Activated T-cell treated with anti-CD3 and anti-CD28 coated beads, Interleukin-2, amount 50 U/mL, for 72 hours (primary cell): Measurements from ENCODE around the gene CREB5. TPM values are rescaled to one million over a fixed set of nuclear protein-coding genes. Genes with fewer than 3 reads are reported as not detected.
A peak's percentile ranks its signal among the peaks of the same experiment; 100 is the strongest.

ENCODE experiments used
- ATAC-seq, 2 donors: fragments of 150-1000 bp; cut with Tn5 transposase; replicated peaks in 1 of 2; 2 replicates each; pipeline ENCODE4 v1.10.0; 2021; ENCODE audit warnings: moderate library complexity in 2 of 2, mild to moderate bottlenecking in 1 of 2
- DNase-seq, 2 donors: peaks; one replicate each; pipeline ENCODE4 v3.0.0; 2021 to 2022; ENCODE audit warnings: mixed read lengths in 1 of 2
- H3K27ac Mint-ChIP-seq: one replicate; pipeline ENCODE4 v1.8.0; 2022; ENCODE audit warnings: mild to moderate bottlenecking, moderate library complexity, mixed read lengths
- H3K27me3 Mint-ChIP-seq: one replicate; pipeline ENCODE4 v1.8.0; 2022; ENCODE audit warnings: low read depth, mixed read lengths
- H3K36me3 Mint-ChIP-seq, 2 donors: one replicate each; pipeline ENCODE4 v1.8.0; 2022; ENCODE audit warnings: mixed read lengths in 2 of 2, mild to moderate bottlenecking in 1 of 2; ENCODE audit not compliant: insufficient read depth in 2 of 2
- H3K4me1 Mint-ChIP-seq: one replicate; pipeline ENCODE4 v1.8.0; 2022; ENCODE audit warnings: low read depth, mixed read lengths
- H3K4me3 Mint-ChIP-seq, 2 donors: one replicate each; pipeline ENCODE4 v1.8.0; 2022; ENCODE audit warnings: mild to moderate bottlenecking in 2 of 2, mixed read lengths in 2 of 2, moderate library complexity in 2 of 2
- H3K9me3 Mint-ChIP-seq, 2 donors: one replicate each; pipeline ENCODE4 v1.8.0; 2022; ENCODE audit warnings: mixed read lengths in 2 of 2
- total RNA-seq, 2 donors: library from RNA; stranded (reverse); gene quantifications; one replicate each; pipeline ENCODE4 v1.2.3, GENCODE V29; 2022

The CREB5 gene
- total RNA-seq, 2 donors from 2014 or later = 1.2 to 1.9 TPM

DNA sequence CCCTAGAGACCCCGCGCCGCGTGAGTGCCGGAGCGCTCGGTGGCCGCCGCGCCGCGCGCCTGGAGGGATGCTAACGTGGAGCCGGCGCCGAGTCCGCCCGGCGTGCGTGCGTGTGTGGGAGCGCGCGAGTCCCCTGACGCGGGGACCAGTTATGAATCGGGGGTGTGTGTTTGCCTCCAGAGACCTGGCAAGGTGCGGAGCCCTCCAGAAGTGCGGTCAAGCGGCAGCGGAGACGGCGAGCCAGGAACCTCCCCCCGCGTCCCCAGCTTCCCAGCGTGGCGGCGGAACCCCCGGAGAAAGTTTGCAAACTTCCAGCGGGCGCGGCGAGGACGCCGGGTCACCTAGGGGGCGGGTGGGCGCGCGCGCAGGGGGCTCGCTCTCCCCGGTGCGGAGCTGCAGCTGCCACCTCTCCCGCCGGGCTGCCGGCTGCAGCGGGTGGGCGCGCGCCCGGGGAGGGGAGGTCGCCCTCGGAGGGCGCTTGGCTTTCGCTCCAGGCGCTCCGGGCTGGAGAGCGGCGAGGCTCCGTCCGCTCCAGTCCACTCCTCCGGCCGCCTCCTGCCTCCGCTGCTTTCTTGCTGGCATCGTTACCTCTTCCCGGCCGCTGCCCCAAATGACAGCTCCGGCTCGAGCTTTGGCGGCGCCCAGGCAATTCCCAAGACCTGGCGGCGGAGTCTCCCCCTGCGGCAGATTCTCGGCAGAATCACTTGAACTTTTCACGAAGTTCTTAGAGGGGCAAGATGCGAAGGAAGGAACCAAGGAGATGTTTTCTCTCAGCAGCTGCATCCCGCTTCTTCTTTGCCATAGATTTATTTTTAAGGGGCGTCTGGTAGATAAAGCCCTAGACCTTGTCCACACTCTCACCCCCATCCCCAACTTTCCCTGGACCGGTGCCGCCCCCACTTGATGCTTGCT, 2.3 kb upstream of the CREB5 start:
- H3K27ac Mint-ChIP-seq = peak overlapping the region; percentile 56
- DNase-seq (peak; percentile 10 to 19), ATAC-seq (peak; percentile 26 to 28)
- H3K27me3 Mint-ChIP-seq = peaks cover 89% of the 10 kb centered on the region
- H3K9me3 Mint-ChIP-seq = no peaks in the 10 kb centered on the region
- peak overlapping the region; percentile 93 to 97 for H3K4me3 Mint-ChIP-seq
- H3K36me3 Mint-ChIP-seq = peaks cover 2 to 5% of the 10 kb centered on the region in 2 donors
- H3K4me1 Mint-ChIP-seq = peaks cover 52% of the 10 kb centered on the region

DNA sequence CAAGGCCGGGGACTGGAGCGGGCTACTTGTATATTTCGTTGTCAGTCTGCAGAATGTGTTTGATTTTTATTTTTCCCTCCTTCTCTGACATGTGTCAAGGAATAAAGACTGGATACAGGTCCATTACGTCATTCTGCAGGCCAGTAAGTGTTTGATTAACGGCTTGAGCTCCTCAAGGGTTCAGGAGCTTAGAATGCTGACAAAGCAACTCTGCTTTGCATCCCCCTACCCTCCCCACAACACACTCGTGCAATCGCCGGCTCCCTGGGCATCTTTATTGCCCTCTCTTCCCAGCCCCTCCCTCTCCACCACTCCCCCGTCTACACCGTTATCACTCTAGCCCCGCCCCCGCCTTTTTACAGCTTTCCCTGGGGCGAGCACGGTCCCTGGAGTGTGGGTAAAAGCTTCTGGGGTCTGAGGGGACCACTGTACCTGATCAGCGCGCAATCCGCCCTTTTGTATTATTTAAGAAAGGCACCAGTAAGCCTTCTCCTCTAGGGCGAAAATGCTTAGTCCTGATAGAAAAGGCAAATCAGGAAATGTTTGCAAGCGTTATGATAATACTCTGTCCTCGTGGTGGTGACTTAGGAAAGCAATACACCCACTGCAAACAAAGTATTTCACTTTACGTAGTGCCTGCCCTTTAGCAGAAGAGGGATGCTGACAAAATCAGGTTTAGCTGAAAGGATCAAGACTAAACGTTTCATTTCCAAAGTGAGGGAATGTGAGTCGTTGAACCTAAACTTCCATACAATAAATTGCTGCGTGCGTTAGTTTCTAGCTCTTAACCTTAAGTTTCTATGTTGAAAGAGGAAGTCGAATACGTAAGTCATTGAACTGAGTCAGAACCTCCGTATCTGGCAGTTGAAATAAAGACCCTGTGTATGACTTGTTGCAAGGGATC, 1.4 kb upstream of the CREB5 start:
- peaks cover 2 to 5% of the 10 kb centered on the region in 2 donors for H3K36me3 Mint-ChIP-seq
- peaks cover 46% of the 10 kb centered on the region for H3K4me1 Mint-ChIP-seq
- ATAC-seq = peak in 1 of 2 donors; percentile 44
- no peak overlapping the region for H3K27ac Mint-ChIP-seq
- peak in 1 of 2 donors; percentile 11 for DNase-seq
- H3K9me3 Mint-ChIP-seq = no peaks in the 10 kb centered on the region
- H3K27me3 Mint-ChIP-seq = peaks cover 91% of the 10 kb centered on the region
- peak overlapping the region; percentile 80 for H3K4me3 Mint-ChIP-seq

GRCh38 chr7:28413011-28413410, 693 bp downstream of the CREB5 start:
- Mint-ChIP-seq H3K36me3 (peaks cover 2 to 5% of the 10 kb centered on the region in 2 donors), H3K4me1 (peaks cover 34% of the 10 kb centered on the region), H3K4me3 (no peak overlapping the region), H3K27me3 (peaks cover 90% of the 10 kb centered on the region), H3K9me3 (no peaks in the 10 kb centered on the region), H3K27ac (no peak overlapping the region)
- no peak for ATAC-seq
- no peak for DNase-seq

GRCh38 chr7:28414453-28414852, 2.1 kb downstream of the CREB5 start:
- no peak overlapping the region for H3K4me3 Mint-ChIP-seq
- DNase-seq (no peak), ATAC-seq (no peak)
- peaks cover 21% of the 10 kb centered on the region for H3K4me1 Mint-ChIP-seq
- H3K9me3 Mint-ChIP-seq = no peaks in the 10 kb centered on the region
- peaks cover 80% of the 10 kb centered on the region for H3K27me3 Mint-ChIP-seq
- H3K36me3 Mint-ChIP-seq = peaks cover under 1 to 4% of the 10 kb centered on the region in 2 donors
- H3K27ac Mint-ChIP-seq = no peak overlapping the region

DNA sequence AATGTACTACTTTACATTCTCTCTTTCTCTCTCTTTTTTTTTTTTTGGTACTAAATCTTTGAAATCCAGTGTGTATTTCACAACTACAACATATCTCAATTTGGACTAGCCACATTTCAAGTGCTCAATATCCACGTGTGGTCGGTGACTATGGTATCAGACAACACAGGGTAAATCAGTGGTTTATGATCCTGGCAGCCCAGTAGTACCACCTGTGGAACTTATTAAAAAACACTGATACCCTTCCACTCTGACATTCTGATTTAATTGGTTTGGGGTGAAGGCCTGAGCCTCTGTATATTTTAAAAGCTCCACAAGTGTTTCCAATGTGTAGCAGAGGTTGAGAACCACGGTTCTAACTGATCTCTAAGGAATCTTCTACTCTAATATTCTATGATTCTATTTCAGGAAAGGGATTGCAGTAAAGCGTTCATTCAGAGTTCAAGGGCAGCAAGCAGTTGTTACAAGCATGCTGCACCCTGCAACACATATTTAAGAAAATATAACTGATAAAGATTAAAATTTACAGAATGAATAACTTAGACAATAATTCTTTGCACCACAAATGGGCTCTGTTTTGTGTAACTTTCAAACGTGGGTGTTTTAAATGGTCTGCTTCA, 5.1 kb downstream of the CREB5 start:
- DNase-seq = no peak
- H3K4me1 Mint-ChIP-seq = no peaks in the 10 kb centered on the region
- H3K36me3 Mint-ChIP-seq = no peaks in the 10 kb centered on the region
- no peak overlapping the region for H3K27ac Mint-ChIP-seq
- peaks cover 61% of the 10 kb centered on the region for H3K27me3 Mint-ChIP-seq
- H3K4me3 Mint-ChIP-seq = no peak overlapping the region
- no peak for ATAC-seq
- H3K9me3 Mint-ChIP-seq = no peaks in the 10 kb centered on the region

DNA sequence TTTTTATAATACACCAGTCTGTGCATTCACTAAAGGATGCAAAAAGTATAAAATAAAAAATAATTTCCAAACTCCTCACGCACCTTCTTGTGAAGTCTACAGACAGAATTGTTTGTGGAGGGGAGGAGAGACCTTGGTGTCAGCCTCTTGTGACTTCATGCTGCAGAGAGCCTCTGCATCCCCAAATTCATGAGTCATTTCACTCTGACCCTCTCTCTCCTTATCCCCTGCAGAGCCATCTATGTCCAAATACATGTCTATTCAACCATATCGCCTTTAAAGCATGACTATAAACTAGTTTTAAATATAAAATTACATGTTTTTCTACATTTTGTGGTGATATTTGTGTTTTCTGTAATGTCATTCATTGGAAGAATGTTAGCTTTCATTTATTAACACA, 6.0 kb downstream of the CREB5 start:
- peaks cover 0 to 2% of the 10 kb centered on the region in 2 donors for H3K9me3 Mint-ChIP-seq
- no peak overlapping the region for H3K4me3 Mint-ChIP-seq
- ATAC-seq (no peak), DNase-seq (no peak)
- H3K27ac Mint-ChIP-seq = no peak overlapping the region
- H3K36me3 Mint-ChIP-seq = no peaks in the 10 kb centered on the region
- H3K27me3 Mint-ChIP-seq = peaks cover 57% of the 10 kb centered on the region
- H3K4me1 Mint-ChIP-seq = no peaks in the 10 kb centered on the region

- ATAC-seq (no peak), DNase-seq (no peak)
- Mint-ChIP-seq H3K36me3 (no peaks in the 10 kb centered on the region), H3K27ac (no peak overlapping the region), H3K4me3 (no peak overlapping the region), H3K27me3 (peaks cover 57% of the 10 kb centered on the region), H3K9me3 (peaks cover 0 to 2% of the 10 kb centered on the region in 2 donors), H3K4me1 (no peaks in the 10 kb centered on the region)
Observed at GRCh38 chr7:28418966-28419365, 6.6 kb downstream of the CREB5 start.

GRCh38 chr7:28419716-28420115, 7.4 kb downstream of the CREB5 start:
- H3K27me3 Mint-ChIP-seq = peaks cover 56% of the 10 kb centered on the region
- no peak for DNase-seq
- no peak for ATAC-seq
- no peaks in the 10 kb centered on the region for H3K4me1 Mint-ChIP-seq
- no peaks in the 10 kb centered on the region for H3K36me3 Mint-ChIP-seq
- H3K9me3 Mint-ChIP-seq = peaks cover 0 to 2% of the 10 kb centered on the region in 2 donors
- no peak overlapping the region for H3K4me3 Mint-ChIP-seq
- H3K27ac Mint-ChIP-seq = no peak overlapping the region

- H3K9me3 Mint-ChIP-seq = peaks cover 0 to 2% of the 10 kb centered on the region in 2 donors
- DNase-seq (no peak), ATAC-seq (no peak)
- no peaks in the 10 kb centered on the region for H3K4me1 Mint-ChIP-seq
- H3K27me3 Mint-ChIP-seq = peaks cover 41% of the 10 kb centered on the region
- no peaks in the 10 kb centered on the region for H3K36me3 Mint-ChIP-seq
- no peak overlapping the region for H3K4me3 Mint-ChIP-seq
- H3K27ac Mint-ChIP-seq = no peak overlapping the region
Observed at GRCh38 chr7:28423112-28423511, 10.8 kb downstream of the CREB5 start.

- Mint-ChIP-seq H3K36me3 (no peaks in the 10 kb centered on the region), H3K9me3 (peaks cover 0 to 2% of the 10 kb centered on the region in 2 donors), H3K4me1 (no peaks in the 10 kb centered on the region), H3K4me3 (no peak overlapping the region), H3K27ac (no peak overlapping the region), H3K27me3 (peaks cover 44% of the 10 kb centered on the region)
- ATAC-seq (no peak), DNase-seq (no peak)
Observed at GRCh38 chr7:28423918-28424514, 11.7 kb downstream of the CREB5 start.

- no peak for DNase-seq
- Mint-ChIP-seq H3K27ac (no peak overlapping the region), H3K36me3 (no peaks in the 10 kb centered on the region), H3K9me3 (peaks cover 0 to 2% of the 10 kb centered on the region in 2 donors), H3K4me3 (no peak overlapping the region), H3K27me3 (peaks cover 48% of the 10 kb centered on the region), H3K4me1 (no peaks in the 10 kb centered on the region)
- ATAC-seq = no peak
Observed at GRCh38 chr7:28425496-28425895, 13.2 kb downstream of the CREB5 start.

- peaks cover 0 to 2% of the 10 kb centered on the region in 2 donors for H3K9me3 Mint-ChIP-seq
- H3K27ac Mint-ChIP-seq = no peak overlapping the region
Observed at GRCh38 chr7:28427236-28427635, 14.9 kb downstream of the CREB5 start.

More at GRCh38 chr7:28427236-28427635, 14.9 kb downstream of the CREB5 start:
- H3K27me3 Mint-ChIP-seq = peaks cover 59% of the 10 kb centered on the region
- ATAC-seq (no peak), DNase-seq (no peak)
- H3K4me1 Mint-ChIP-seq = no peaks in the 10 kb centered on the region
- no peak overlapping the region for H3K4me3 Mint-ChIP-seq
- no peaks in the 10 kb centered on the region for H3K36me3 Mint-ChIP-seq
